Epithelial cell of esophagus (primary cell): ENCODE data around the gene GNG13.

Experiments used
- DNase-seq: peaks from one replicate; pipeline ENCODE4 v3.0.0; 2010; ENCODE audit warnings: low read depth
- H3K4me3 ChIP-seq: 2 replicates; pipeline ENCODE4 v1.5.1; 2011; ENCODE audit warnings: mild to moderate bottlenecking, low read length, control low read depth
- CTCF ChIP-seq: IDR thresholded peaks from 2 replicates; pipeline ENCODE4 v1.5.1; 2011; ENCODE audit warnings: low read depth, mild to moderate bottlenecking, low read length, control low read depth, inconsistent platforms; ENCODE audit not compliant: insufficient read depth; ENCODE audit errors: missing control alignments

Gene GNG13

GRCh38 chr16:818132-818531 is 17.6 kb upstream of the GNG13 start:
- no peak for DNase-seq
- H3K4me3 ChIP-seq = no peak overlapping the region
- no peak for TF ChIP-seq CTCF

- no peak for TF ChIP-seq CTCF
- H3K4me3 ChIP-seq = no peak overlapping the region
- no peak for DNase-seq
Measured at GRCh38 chr16:817001-817906, 16.7 kb upstream of the GNG13 start.

- no peak for DNase-seq
- no peak for TF ChIP-seq CTCF
- no peak overlapping the region for H3K4me3 ChIP-seq
Measured at GRCh38 chr16:815861-816260, 15.3 kb upstream of the GNG13 start.

GRCh38 chr16:814974-815373 is 14.4 kb upstream of the GNG13 start:
- no peak for DNase-seq
- TF ChIP-seq CTCF = no peak

GRCh38 chr16:813916-814412 is 13.4 kb upstream of the GNG13 start:
- DNase-seq = no peak
- H3K4me3 ChIP-seq = no peak overlapping the region
- TF ChIP-seq CTCF = no peak

More at GRCh38 chr16:814974-815373, 14.4 kb upstream of the GNG13 start:
- no peak overlapping the region for H3K4me3 ChIP-seq

GRCh38 chr16:813204-813915 is 12.8 kb upstream of the GNG13 start:
- TF ChIP-seq CTCF = peak; percentile 24
- H3K4me3 ChIP-seq = no peak overlapping the region
- no peak for DNase-seq
